ENCODE measurements around the gene NAB2. TPM values are rescaled to one million over a fixed set of nuclear protein-coding genes. Genes with fewer than 3 reads are reported as not detected.

The NAB2 gene
- total RNA-seq, 1 donor: 41.8 TPM

DNA sequence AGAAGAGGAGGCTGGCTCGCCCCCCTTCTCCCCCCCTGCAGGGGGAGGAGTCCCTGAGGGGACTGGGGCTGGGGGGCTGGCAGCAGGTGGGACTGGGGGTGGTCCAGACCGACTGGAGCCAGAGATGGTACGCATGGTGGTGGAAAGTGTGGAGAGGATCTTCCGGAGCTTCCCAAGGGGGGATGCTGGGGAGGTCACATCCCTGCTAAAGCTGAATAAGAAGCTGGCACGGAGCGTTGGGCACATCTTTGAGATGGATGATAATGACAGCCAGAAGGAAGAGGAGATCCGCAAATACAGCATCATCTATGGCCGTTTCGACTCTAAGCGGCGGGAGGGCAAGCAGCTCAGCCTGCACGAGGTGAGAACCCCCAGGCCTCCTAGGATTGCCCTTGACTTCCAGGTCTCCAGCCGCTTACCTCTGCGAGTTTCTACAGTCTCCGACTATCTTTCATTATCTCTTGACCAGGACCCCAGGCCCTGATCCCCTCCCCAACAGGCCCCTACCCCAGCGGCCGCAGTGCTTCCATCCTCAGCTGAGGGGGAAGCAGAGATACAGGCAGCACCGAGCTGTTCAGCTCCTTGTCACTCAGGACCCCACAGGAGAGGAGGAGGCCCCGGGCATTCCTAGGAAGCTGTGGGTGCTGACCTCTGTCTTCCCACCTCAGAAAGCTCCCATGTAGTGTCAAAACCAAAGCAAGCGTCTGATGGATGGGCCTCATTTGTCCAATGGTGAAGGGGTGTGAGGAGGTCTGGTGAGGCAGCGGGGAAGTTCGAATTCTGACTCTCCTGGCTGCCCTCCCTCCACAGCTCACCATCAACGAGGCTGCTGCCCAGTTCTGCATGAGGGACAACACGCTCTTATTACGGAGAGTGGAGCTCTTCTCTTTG lies 3.0 kb downstream of the NAB2 start:
- H3K4me3 ChIP-seq (ENCODE audit: low read depth, low read length): peak overlapping the region; percentile 95
- no peak for DNase-seq (ENCODE audit: low read depth)
- no peak for TF ChIP-seq CTCF (IDR thresholded peaks at IDR 0.05; ENCODE audit: insufficient read depth, low read length)

DNA sequence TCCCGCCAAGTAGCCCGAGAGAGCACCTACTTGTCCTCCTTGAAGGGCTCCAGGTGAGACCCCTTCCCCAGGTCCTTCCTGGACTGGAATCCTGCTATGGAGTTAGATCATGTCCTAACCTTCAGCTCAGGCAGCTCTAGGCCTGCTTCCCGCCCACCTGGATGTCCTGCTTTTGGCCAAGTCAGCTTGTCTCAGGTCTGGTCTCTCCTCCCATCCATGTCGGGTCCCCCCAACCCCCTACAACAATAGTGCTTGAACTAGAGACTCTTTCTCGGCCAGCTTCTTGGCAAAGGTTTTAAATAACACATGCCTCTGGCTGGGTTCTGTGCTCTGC lies 3.6 kb downstream of the NAB2 start:
- no peak for TF ChIP-seq CTCF (IDR thresholded peaks at IDR 0.05; ENCODE audit: insufficient read depth, low read length)
- DNase-seq (ENCODE audit: low read depth): no peak
- H3K4me3 ChIP-seq (ENCODE audit: low read depth, low read length): peak overlapping the region; percentile 39

DNA sequence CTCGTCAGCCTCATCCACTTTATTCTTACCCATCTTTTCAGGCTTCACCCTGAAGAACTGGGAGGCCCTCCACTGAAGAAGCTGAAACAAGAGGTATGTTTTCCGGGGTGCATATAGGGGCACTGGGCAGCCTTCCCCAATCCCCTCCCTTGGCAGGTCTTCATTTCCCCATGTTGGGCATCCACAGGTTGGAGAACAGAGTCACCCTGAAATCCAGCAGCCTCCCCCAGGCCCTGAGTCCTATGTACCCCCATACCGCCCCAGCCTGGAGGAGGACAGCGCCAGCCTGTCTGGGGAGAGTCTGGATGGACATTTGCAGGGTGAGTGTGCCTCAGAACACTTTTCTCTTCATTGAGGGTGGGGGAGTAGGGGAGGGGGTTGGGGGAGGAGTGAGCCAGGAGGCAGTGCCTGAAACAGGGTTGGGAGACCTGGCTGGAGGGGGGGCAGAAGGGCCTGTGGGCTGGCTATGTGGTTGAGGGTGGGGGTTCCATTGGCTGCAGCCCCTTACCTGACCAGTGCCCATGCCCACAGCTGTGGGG lies 4.0 kb downstream of the NAB2 start:
- no peak for TF ChIP-seq CTCF (IDR thresholded peaks at IDR 0.05; ENCODE audit: insufficient read depth, low read length)
- no peak for DNase-seq (ENCODE audit: low read depth)
- peak overlapping the region; percentile 39 for H3K4me3 ChIP-seq (ENCODE audit: low read depth, low read length)

DNA sequence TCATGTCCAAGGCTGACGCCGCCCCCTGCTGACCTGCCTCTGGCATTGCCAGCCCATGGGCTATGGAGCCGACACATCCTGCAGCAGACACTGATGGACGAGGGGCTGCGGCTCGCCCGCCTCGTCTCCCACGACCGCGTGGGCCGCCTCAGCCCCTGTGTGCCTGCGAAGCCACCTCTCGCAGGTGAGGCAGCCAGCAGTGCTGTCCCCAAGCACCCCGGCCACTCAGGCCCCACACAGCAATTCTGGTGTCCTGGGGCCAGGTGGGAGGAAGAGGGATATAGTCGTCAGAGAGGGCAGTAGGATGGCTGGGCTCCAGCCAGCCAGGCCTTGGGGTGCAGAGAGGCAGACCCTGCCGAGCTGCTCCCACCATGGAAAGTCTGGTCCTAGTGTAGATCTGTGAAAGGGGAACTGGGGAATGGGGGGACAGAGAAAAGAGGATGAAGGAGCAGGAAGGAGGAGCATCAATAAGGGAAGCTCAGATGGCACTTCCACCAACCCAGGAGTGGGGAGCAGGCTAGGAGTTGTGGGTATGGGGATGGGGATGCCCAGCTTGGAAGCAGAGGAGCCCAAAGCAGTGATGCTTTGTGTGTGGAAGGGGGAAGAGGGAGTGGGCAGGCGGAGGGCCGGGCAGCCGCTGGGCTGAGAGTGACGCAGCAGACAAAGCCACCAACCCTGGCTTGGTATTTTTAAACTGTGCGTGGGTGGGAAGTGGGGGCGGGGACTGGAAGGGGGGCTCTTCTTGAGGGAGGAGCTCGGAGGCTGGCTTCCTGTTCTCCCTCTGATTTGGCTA lies 4.7 kb downstream of the NAB2 start:
- peak; percentile 85 for DNase-seq (ENCODE audit: low read depth)
- TF ChIP-seq CTCF (IDR thresholded peaks at IDR 0.05; ENCODE audit: insufficient read depth, low read length): peak; percentile 64

DNA sequence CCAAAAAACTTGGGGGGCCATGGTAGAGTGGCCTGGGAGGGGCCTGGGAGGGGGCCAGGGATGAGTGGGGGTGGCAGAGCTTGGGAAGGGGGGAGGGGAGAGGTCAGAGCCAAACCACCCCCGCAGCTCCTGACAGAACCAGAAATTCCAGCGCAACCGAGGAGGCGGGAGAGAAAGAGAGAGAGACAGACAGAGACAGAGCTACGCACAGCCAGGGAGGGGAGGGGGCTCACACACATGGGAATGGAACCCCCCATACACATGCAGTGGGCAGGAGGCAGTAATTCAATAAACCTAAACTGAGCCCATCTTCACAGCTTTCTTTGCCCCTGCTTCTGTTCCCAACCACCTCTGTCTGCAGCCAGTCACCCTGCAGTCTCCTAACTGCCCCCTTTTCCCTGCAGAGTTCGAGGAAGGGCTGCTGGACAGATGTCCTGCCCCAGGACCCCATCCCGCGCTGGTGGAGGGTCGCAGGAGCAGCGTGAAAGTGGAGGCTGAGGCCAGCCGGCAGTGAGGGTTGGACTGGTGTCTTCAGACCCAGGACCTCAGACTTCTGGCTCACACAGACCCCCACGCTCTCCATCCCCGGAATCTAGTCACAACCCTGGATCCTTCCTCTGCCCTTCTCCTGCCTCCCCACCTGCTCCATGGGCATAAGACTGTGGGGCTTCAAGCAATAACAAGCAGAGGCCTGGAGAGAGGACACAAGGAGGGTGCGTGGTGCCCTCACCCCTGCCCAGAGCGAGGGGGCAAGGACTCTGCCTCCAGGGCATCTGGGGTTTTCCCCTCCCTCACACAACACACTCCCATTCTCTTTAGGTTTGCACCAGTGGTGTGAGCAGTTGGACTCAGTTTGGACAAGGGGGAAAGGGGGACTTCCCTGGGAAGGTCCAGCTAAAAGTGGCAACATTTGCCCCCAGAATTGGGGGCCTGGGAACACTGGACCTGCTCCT lies 5.6 kb downstream of the NAB2 start:
- no peak overlapping the region for H3K4me3 ChIP-seq (ENCODE audit: low read depth, low read length)
- DNase-seq (ENCODE audit: low read depth): no peak
- no peak for TF ChIP-seq CTCF (IDR thresholded peaks at IDR 0.05; ENCODE audit: insufficient read depth, low read length)

More for the DNA sequence above, 4.7 kb downstream of the NAB2 start:
- H3K4me3 ChIP-seq (ENCODE audit: low read depth, low read length): peak overlapping the region; percentile 14

DNA sequence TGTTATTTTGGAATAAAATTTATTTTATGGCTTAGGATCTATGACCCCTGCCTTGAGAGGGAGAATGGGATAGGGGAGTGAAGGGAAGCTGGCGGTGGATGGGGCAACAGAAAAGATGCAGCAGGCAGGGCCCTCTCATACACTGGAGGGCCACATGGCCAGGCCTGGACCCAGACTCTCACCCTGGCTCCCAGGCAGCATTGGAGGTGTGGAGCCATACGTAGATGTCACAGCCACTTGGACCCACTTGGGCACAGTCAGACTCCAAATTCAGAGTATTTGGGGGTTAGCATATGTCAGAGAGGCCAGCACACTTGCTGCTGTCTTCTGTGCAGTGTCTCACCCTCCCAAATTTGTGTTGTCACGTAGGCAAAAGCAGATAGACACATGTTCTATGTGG lies 6.5 kb downstream of the NAB2 start:
- TF ChIP-seq CTCF (IDR thresholded peaks at IDR 0.05; ENCODE audit: insufficient read depth, low read length): no peak
- no peak for DNase-seq (ENCODE audit: low read depth)
- no peak overlapping the region for H3K4me3 ChIP-seq (ENCODE audit: low read depth, low read length)

All from fibroblast of the aortic adventitia (primary cell).